Iris pigment epithelial cell (primary cell): Measurements from ENCODE around the gene EFCAB9.

Source experiments
- DNase-seq: peaks from one replicate; pipeline ENCODE4 v3.0.0-alpha.2; 2011; ENCODE audit warnings: low read depth

Gene EFCAB9

DNA sequence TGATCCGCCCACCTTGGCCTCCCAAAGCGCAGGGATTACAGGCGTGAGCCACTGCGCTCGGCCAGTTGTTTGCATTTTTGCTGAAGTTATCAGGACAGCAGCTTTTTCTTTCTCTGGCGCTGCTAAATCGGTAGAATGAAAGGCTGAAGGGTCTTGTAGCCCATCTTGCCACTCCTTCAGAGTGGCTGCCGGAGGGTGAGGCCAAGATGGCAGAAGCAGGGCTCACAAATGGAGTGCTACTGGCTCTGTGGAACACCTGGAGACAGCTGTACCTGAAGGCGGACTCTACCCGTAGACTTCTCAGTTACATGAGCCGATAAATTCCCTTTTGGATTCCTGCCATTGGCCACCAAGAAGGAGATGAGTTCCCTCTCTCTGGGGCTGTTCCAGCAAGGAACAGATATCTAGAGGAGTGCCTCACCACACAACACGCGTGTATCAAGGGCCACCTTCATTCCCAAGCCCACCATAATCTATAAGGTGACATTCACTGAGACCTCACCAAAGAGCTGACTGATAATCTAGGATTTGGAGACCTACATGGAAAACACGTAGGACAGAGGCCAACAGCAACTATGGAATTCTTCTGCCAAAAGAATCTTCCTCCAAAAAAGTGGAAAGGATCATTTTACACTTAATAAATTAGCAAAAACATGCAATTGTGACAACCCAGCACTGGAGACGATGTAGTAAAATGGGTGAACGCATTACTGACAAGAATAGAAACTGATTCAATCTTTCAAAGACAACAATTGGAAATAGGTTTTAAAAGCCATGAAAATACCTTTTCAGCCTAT, 27.7 kb upstream of the EFCAB9 start:
- DNase-seq, result no peak

DNA sequence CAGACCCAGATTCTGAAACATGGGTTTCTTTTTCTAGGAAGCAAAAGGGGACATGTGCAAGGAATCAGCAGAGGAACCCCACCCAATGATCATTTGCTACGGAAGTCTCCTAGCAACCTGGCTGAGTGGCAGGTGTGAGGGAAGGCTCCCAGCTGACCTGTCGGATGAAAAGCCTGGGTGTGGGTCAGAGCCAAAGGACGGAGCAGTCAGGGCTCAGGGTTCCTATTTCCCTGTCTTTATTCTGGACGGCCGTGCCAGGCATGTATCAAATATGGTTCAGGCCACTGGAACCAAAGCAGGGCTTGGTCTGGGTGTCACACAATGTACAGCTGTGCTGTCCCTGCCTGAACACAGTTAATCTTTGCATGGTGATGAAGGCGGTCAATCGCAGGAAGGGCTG, 26.1 kb upstream of the EFCAB9 start:
- DNase-seq, result no peak

DNA sequence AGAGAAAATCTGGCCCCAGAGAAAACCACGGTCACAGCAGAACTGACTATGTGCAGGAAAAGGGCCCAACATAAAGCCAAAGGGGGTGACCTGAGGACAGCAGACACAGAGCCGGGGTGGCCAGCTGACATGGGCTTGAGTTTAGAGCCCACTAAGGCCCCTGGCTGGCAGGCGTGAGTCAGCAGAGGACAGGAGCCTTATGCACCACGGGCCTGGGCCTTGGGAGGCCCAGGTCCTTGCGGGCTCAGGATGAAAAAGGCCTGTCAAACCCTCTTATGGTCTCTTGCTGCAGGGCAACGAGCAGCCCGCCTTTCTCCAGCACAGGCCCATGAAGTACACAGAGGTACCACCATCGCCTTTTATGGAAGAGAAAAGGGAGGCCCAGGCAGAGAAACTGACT, 25.7 kb upstream of the EFCAB9 start:
- DNase-seq, result no peak

DNA sequence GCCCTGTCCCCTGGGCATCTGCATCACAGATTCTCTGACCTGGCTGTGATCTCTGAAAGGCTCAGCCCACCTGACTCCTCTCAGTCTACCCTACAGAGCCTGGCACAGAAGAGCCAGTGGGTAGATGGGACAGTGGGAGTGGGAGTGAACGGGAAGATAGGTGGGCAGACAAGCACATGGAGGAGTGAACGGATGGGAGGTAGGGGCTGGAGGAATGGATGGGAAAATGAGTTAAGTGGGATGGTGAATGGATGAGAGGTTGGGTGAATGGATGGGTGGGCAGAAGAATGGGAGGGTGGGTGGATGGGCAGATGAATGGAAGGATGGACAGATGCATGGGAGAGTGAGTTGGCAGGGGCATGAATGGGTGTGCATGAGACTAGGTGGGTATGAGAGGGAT, 24.8 kb upstream of the EFCAB9 start:
- DNase-seq, result no peak

DNA sequence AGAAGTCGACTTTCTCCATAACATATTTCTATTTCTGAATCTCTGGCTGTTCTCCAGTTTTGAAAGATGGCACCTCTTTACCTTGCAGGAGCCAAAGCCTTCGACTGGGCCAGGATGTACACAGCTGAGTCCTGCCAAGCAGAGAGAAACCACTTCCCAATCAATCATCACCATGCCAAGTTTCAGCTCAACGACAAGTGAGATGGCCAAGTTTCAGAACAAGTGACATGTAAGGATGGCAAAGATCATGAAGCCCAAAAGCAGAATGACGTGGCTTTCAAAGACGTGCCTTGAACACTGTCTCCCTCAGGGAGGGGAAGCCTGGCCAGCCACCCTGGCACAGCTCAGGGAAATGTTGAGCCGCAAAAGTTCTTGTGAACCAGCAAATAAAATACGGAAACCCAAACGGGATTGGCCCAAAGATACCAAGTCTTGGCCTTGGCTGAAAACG, 23.7 kb upstream of the EFCAB9 start:
- DNase-seq, result no peak

DNA sequence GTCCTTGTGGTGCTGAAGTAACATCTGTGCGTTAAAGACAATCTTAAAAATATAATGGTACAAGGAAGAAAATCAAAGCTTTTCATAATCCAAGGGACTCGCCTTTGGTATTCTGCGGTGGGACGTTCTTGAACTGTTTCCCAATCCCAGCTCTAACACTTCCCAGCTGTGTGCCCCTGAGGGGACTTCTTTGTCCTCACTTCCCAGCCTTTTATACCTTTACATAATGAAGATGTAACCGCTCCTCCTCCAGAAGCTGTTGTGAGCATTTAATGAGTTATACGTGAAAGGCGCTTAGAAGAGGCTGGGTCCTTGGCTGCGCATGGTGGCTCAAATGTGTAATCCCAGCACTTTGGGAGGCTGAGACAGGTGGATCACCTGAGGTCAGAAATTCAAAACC, 22.9 kb upstream of the EFCAB9 start:
- no peak for DNase-seq

DNA sequence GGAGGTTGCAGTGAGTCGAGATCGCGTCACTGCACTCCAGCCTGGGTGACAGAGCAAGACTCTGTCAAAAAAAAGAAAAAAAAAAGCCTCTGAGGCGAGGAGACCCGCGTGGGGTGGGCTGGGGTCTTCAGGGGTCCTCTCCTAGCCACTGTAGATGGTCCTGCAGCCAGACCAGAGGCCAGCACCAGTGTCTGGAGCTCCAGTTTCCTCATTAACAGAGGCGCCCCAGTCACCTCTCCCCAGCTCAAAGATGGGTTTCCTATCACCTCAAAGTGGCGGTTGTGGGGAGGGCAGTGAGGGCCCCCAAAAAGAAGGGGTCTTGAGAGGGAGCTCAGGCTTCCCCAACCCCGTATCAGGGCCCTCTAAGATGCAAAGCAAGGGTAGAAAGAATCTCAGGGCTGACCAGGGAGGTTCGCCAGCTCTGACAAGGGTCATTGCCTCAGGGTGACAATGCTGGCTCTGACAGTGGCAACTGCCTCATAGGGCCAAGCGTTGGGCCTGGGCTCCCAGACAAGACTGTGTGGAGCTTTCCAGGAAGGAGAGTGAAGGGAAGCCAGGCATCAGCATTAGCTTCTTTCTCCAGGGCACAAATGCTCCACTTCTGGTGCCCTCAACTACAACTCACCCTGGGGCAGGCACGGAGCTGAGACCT, 20.9 kb upstream of the EFCAB9 start:
- no peak for DNase-seq

DNA sequence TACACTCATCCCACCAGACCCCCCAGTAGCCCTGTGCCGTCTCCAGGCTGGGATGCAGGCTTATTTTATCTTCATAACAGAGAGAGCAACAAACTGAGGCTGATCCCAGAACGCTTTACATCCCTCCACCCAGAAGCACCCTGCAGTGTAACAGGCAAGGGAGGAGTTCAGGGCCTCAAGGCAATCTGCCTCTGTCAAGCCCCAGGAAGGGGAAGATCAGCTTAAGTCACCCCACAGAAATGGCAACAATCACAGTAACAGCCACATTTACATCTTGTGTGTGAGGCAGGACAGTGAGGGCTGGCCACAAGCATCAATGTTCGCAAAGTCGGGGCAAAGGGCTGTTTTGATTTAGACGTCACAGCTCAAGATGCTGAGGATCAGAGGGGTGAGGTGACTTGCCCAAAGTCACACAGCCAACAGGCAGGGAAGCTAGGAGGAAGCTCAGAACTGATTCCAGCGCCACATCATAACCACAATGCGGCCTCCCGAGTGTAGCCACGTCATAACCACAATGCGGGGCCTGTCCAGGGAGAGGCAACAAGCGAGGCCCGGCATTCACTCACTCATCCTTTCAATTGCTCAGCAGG, 20.3 kb upstream of the EFCAB9 start:
- peak; percentile 91 for DNase-seq

DNA sequence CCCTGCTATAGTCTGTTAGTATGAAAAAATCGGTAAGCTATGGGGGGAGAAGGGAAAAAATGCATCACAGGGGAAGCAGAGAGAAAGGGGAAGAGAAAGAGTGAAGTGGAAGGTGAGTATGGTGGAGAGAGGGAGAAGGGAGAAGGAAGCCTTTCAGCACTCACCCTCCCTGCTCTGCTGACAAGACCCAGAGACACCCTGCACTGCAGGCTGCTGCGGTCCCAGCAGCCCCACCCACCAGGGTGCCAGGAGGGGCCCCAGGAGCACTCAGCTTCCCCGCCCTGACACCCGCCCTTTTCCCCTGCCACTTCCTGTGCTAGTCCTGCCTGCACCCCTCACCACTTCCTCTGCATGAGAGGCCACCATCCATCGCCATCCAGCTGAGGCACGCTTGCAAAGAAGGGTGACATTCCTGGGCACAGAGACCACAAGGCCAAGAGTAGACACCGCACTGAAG, 18.7 kb upstream of the EFCAB9 start:
- DNase-seq, result no peak

DNA sequence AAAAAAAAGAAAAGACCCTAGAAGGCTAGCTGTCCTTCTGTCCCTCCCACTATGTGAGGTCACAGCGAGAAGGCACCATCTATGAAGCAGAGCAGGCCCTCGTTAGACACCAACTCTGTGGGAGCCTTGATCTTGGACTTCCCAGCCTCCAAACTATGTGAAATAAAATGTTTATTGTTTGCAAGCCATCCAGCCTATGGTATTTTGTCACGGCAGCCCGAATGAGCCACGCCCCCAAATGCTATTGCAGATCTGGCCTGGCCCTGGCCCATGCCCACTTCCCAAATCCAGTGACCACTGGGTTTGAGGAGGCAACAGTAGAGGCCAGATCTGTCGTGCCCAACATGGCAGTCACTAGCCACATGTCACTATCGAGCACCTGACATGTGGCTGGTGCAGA, 16.8 kb upstream of the EFCAB9 start:
- DNase-seq, result no peak

DNA sequence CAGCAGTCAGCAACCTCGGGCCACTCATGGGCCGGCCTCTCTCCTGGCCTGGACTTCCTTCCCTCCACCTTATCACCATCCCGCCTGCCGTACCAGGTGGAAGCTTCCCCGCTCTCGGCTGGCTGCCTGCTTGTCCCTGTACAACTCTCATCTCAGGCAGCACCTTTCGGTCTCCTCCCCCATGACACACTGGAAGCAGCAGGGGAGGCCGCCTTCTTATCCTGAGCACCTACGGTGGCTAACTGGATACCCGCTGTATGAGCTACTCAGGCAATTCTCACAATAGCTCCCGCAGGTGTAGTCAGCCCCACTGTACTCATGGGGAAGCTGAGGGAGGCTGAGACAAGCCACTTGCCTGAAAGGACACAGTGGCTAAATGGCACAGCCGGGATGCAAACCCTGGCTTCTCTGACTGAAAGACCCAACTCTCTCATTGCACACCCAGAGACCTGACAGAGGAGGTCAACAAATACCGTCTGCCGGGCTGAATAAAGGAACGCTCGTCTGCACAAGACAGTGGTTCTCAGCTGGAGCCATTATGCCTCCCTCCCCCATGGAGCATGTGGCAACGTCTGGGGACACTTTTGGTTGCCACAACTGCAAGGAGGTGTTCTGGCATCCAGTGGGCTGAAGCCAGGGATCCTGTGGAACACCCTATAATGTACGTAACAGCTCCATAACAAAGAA, 15.5 kb upstream of the EFCAB9 start:
- no peak for DNase-seq

DNA sequence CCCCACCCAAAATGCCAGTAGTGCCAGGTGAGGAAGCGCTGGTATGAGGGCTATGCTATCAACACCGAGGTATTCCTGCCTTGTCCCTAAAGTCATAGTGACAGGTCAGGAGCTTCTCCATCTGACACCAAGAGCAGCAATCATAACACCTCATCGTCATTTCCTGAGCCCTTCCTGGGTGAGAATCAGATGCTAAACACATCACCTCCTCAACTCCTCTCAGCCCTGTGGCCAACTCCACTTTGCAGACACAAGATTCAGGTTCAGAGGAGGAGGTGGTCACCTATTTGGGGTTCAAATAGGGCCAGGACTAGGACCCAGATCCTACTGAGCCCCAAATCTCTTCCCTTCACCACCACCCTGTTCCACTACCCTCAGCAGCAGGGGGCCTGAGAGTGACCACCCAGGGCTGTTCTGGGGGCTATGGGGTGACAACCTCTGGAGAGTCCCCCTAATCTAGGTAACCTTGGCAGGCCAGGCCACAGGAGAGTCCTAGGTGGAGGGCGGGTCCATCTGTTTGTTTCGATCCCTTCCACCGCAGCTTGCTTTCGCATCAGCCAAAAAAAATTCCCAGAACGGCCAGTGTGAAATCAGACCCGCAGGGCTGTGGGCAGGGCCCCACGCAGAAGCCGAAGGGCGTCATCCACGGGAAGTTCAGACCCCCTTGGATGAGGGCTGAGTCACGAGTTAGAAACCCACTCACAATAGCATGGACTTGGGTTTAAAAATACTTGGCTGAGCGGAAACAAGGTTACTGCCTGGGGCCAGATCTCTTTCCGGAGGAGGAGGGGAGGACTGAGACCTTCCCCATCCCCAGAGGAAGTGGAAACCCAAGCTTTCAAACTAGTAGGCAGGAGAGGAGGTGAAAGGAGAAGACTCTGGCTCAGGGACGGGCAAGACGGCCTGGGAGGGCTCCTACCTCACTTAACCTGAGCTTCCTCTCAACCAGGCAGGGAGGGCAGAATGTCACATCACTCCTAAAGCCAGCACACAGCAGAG, 14.7 kb upstream of the EFCAB9 start:
- peak; percentile 69 for DNase-seq

DNA sequence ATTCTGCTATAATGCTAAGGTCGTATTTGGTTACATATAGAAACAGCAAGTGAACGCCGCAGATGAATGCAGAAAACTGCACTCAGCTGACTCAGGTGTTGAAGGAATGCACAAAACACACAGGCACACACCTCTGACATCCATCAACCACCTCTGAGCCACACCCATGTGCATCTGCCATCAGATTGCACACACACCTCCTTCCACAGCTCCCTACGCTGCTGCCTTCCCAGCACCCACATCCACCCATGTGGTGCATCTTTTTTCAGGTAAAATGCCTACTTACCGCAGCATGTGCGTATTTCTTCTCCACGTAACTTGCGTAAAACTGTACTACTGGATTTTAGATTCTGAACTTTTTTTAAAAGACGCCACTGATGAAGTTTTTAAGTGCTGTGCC, 13.0 kb upstream of the EFCAB9 start:
- no peak for DNase-seq

DNA sequence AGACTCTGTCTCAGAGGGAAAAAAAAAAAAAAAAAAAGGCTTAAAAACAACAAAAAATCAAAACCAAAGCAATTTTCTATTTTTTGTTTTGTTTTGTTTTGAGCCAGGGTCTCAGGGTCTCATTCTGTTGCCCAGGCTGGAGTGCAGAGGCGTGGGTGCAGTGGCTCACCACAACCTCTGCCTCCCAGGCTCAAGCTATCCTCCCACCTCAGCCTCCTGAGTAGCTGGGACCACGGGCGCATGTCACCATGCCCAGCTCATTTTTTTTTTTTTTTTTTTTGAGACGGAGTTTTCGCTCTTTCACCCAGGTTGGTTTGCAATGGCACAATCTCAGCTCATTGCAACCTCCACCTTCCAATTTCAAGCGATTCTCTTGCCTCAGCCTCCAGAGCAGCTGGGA, 11.7 kb upstream of the EFCAB9 start:
- no peak for DNase-seq

DNA sequence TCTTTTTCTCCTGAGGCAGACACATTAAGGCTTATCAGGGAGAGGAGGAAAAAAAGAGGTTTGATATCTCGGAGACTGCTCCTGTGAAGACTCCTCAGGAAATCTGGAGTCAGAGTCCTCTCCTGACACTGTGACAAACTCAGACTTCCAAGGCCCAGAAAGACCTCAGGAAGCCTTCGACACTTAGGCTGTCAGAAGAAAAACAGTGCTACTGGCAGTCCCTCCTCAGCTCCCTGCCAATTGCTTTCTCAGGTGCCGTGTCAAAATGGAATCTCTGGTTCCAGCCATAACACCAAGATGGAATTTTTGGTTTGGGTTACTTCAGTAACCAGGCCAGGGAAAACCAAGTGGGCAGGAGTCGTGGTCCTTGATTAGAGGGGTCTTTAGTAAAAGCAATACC, 10.1 kb upstream of the EFCAB9 start:
- no peak for DNase-seq

DNA sequence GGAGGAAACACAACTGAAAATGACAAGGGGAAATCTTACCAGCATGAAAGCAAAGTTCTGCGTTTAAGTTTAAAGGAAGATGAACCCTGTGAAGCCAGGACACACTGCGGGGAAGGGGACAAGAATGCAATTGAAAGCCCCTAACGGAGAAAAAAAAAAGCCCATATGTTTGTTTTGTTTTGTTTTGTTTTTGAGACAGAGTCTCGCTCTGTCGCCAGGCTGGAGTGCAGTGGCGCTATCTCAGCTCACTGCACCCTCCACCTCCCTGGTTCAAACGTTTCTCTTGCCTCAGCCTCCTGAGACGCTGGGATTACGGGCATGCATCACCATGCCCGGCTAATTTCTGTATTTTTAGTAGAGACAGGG, 8.9 kb upstream of the EFCAB9 start:
- no peak for DNase-seq

DNA sequence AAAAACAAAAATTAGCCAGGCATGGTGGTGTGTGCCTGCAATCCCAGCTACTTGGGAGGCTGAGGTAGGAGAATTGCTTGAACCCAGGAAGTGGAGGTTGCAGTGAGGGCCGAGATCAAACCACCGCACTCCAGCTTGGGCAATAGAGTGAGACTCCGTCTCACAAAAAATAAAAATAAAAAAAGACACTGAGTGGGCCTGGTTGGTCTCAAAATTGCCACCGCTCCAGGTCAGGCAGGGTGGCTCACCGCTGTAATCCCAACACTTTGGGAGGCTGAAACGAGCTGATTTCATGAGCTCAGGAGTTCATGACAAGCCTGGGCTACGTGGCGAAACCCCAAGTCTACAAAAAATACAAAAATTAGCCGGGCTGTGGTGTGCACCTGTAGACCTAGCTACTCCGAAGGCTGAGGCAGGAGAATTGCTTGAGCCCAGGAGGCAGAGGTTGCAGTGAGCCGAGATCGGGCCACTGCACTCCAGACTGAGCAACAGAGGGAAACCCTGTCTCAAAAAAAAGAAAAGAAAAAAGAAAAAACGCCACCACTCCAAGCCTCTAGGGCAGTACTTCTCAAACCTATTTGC, 7.8 kb upstream of the EFCAB9 start:
- DNase-seq, result no peak

DNA sequence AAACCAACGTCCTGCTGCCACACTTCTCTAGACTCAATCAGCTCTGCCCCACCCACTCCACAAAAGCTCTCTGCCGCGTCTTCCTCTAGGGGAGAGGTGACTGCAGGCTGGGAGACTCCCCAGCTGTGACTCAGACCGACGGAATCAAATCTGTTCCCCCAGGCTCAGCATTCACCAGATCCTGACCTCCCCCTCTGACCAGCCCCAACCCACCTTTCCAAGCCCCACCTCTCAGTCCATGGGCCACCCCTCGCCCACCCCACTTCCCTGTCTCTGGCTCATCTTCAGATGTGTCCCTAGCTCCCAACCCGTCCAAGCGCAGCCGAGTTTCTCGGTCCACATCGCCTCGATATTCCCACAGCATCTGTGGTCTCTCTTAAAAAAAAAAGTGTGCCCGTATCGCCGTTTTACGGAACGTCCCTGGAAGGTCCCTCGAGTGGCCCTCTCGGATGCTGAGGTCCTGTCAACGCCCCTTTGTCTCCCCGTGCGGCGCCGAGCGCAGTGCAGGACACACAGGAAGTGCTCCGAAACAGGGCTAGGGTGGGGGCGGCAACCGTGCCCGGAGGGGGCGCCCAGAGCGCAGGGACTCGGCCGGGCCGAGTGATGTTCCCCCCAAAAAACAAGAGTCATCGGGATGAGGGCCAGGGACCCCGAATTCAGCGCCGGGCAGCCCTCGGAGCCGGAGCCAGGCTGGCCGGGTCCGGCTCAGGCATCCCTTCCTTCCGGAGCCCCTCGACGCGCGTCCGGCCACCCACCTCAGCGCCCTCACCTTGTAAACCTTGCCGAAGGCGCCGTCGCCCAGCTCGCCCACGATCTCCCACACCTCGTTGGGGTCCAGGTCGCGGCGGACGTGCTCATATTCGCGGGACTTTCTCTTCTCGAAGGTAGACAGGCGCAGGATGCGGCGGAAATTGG, 6.6 kb upstream of the EFCAB9 start:
- DNase-seq, result peak; percentile 86

DNA sequence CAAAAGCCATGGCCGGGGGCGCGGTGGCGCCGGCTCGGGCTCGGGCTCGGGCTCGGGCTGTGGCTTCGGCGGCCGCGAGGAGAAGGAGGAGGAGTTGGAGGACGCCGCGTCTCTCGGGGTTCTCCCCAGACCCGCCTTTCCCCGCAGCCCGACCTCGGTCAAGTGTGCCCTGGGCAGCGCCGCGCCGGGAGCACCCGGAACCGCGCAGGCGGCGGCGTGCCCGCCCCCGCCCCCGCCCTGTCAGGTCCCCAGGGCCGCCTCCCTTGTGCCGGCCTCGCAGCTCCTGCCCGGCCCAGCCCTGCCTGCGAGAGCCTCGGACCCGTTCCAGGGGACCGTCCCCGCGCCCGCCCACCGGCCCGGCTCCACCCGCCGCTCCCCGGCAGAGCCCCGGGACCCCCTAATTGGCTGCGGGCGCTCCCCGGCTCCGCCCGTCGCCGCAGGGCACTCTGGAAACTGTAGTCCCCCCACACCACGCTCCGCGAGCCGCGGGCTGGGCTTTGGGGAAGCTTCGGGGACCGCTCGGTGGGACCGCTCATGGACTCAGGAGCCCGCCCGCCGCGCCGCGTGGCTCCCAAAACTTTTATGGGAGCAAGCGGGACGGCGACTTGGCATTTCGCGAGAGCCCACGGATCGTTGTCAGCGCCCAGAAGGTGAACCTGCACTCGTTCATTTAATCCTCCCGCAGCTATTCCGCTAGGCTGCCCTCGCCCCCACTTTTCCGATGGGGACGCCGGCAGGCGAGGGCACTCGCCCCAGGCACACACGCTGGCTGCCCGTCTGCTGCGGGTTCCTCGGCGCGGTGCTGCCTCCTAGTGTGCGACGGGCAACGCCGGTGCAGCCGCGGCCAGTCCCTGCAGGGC, 5.7 kb upstream of the EFCAB9 start, which contains the start of gene STK10:
Gene STK10, minus strand, starts transcription at position 192 of the 860 bp plus-strand sequence. Its CDS starts 182 bp downstream, at position 10.
- DNase-seq, result peak; percentile 91
